GM18519 (cell line): ENCODE data around the gene MTHFS.
"Not testable (repeated sequence)": the region's sequence is repeated elsewhere in the genome, so short reads cannot be mapped to it uniquely, and the experiment has no call there.

Experiments used
- ATAC-seq: cut with Tn5 transposase; IDR thresholded peaks from one replicate; pipeline ENCODE4 v1.9.1; 2021; ENCODE audit warnings: mild to moderate bottlenecking, moderate library complexity; ENCODE audit not compliant: unreplicated experiment, low FRiP score

MTHFS gene

GRCh38 chr15:79896634-79897379, at the start of gene MTHFS:
Gene MTHFS (minus strand): TSS chr15:79897014. CDS start chr15:79896988, 26 bp downstream.
- peak; percentile 45 for ATAC-seq

- no peak for ATAC-seq
Observed at GRCh38 chr15:79944622-79945021, 47.8 kb upstream of the MTHFS start.

GRCh38 chr15:79943820-79944219, 47.0 kb upstream of the MTHFS start:
- no peak for ATAC-seq

- no peak for ATAC-seq
Observed at GRCh38 chr15:79942741-79943481, 46.1 kb upstream of the MTHFS start.

- no peak for ATAC-seq
Observed at GRCh38 chr15:79939399-79939798, 42.6 kb upstream of the MTHFS start.

- no peak for ATAC-seq
Observed at GRCh38 chr15:79938143-79938542, 41.3 kb upstream of the MTHFS start.

GRCh38 chr15:79935556-79936201, 38.9 kb upstream of the MTHFS start:
- ATAC-seq = not testable (repeated sequence)

- ATAC-seq = no peak
Observed at GRCh38 chr15:79933231-79933630, 36.4 kb upstream of the MTHFS start.

- ATAC-seq = no peak
Observed at GRCh38 chr15:79932447-79932846, 35.6 kb upstream of the MTHFS start.

GRCh38 chr15:79930516-79930915, 33.7 kb upstream of the MTHFS start:
- no peak for ATAC-seq

GRCh38 chr15:79929412-79929811, 32.6 kb upstream of the MTHFS start:
- no peak for ATAC-seq

GRCh38 chr15:79926116-79926515, 29.3 kb upstream of the MTHFS start:
- ATAC-seq = not testable (repeated sequence)

- no peak for ATAC-seq
Observed at GRCh38 chr15:79924379-79924778, 27.6 kb upstream of the MTHFS start.

GRCh38 chr15:79923515-79924169, 26.8 kb upstream of the MTHFS start:
- ATAC-seq = peak; percentile 94

GRCh38 chr15:79923079-79923514, 26.3 kb upstream of the MTHFS start:
- peak; percentile 30 for ATAC-seq

- no peak for ATAC-seq
Observed at GRCh38 chr15:79922512-79923078, 25.8 kb upstream of the MTHFS start.

GRCh38 chr15:79919749-79920511, 23.1 kb upstream of the MTHFS start:
- ATAC-seq = no peak

GRCh38 chr15:79919090-79919748, 22.4 kb upstream of the MTHFS start:
- no peak for ATAC-seq

- no peak for ATAC-seq
Observed at GRCh38 chr15:79918278-79918677, 21.5 kb upstream of the MTHFS start.
